Kidney tubule cell (primary cell): ENCODE data around the gene VSX2.
A peak's percentile ranks its signal among the peaks of the same experiment; 100 is the strongest.

Source experiments
- DNase-seq: peaks from one replicate; pipeline ENCODE4 v3.0.0-alpha.2; 2018; ENCODE audit warnings: low spot score

The VSX2 gene

GRCh38 chr14:74302152-74302628 lies 62.9 kb downstream of the VSX2 start:
- peak; percentile 69 for DNase-seq

GRCh38 chr14:74302634-74303569 lies 63.7 kb downstream of the VSX2 start, which contains the start of gene ABCD4:
ABCD4 (minus strand) TSS chr14:74302934; CDS start chr14:74302912, 22 bp downstream.
- peak; percentile 94 for DNase-seq

GRCh38 chr14:74308695-74309094 lies 69.4 kb downstream of the VSX2 start:
- DNase-seq: peak; percentile 29

GRCh38 chr14:74309125-74310022 lies 70.1 kb downstream of the VSX2 start:
- no peak for DNase-seq

GRCh38 chr14:74312161-74312560 lies 72.9 kb downstream of the VSX2 start:
- no peak for DNase-seq
